Upper lobe of left lung (tissue), 6 donors: ENCODE measurements around the gene FLT1. TPM values are rescaled to one million over a fixed set of nuclear protein-coding genes. Genes with fewer than 3 reads are reported as not detected.

Experiments
- ATAC-seq, 2 donors: fragments of 200-7000 bp; cut with Tn5 transposase; one replicate each; pipeline ENCODE4 v1.9.1; 2022; ENCODE audit warnings: mild to moderate bottlenecking in 2 of 2, moderate library complexity in 2 of 2; ENCODE audit not compliant: low FRiP score in 2 of 2
- DNase-seq, 2 donors: peaks; one replicate each; pipeline ENCODE4 v3.0.0-alpha.2; 2019 to 2020
- H3K27ac ChIP-seq, 4 donors: fragments of 200-600 bp; sonication (generic); one replicate each; pipeline ENCODE4 v1.5.1; 2016 to 2019
- H3K27me3 ChIP-seq, 4 donors: fragments of 200-600 bp; sonication (generic); one replicate each; pipeline ENCODE4 v1.5.1; 2017 to 2019
- H3K36me3 ChIP-seq, 4 donors: fragments of 200-600 bp; sonication (generic); one replicate each; pipeline ENCODE4 v1.5.1; 2016 to 2019
- H3K4me1 ChIP-seq, 4 donors: fragments of 200-600 bp; sonication (generic); one replicate each; pipeline ENCODE4 v1.5.1; 2018 to 2019
- H3K4me3 ChIP-seq, 4 donors: fragments of 200-600 bp; sonication (generic); one replicate each; pipeline ENCODE4 v1.5.1; 2017 to 2019; ENCODE audit warnings: mild to moderate bottlenecking in 2 of 4, moderate library complexity in 1 of 4
- H3K9me3 ChIP-seq, 4 donors: fragments of 200-600 bp; sonication (generic); one replicate each; pipeline ENCODE4 v1.5.1; 2018 to 2019
- CTCF ChIP-seq, 6 experiments: fragments of 450-650 bp in 4 of 6; fragments of 200-600 bp in 2 of 6; sonication (generic) in 2 of 6; IDR thresholded peaks; one replicate each; pipeline ENCODE4 v1.5.1; 2016 to 2019; ENCODE audit warnings: antibody characterized with exemption in 6 of 6
- EP300 ChIP-seq, 4 donors: sonication (generic); formaldehyde crosslinking; IDR thresholded peaks; one replicate each; pipeline ENCODE4 v1.5.1; 2017; ENCODE audit warnings: antibody characterized with exemption in 4 of 4, control low read depth in 2 of 4
- POLR2A ChIP-seq, 4 donors: fragments of 450-650 bp; IDR thresholded peaks; one replicate each; pipeline ENCODE4 v1.5.1; 2016 to 2017; ENCODE audit warnings: antibody characterized with exemption in 4 of 4, mild to moderate bottlenecking in 2 of 4
- POLR2AphosphoS5 ChIP-seq, 2 donors: sonication (generic); formaldehyde crosslinking; IDR thresholded peaks; one replicate each; pipeline ENCODE4 v1.5.1; 2017; ENCODE audit warnings: antibody characterized with exemption in 2 of 2
- WGBS, 2 donors: methylation state at CpG; one replicate each; pipeline ENCODE4 v1.1.5; 2017 to 2018; 5-methylcytosine and 5-hydroxymethylcytosine counted together
- total RNA-seq, 6 donors: library from RNA; depleted of rRNA in 4 of 6; stranded (reverse); fragments of >200 nt in 4 of 6; gene quantifications; one replicate each; pipeline versions ENCODE4 v1.1.0 to v1.2.1, GENCODE V29; 2016 to 2021
- donor health status: DM: no; HTN: no; CAD: no; lungs with moderate emphysema.
- donor health status: DM: no; HTN: yes; CAD: no; lungs with severe emphysema.

The FLT1 gene
- total RNA-seq, 6 donors from 2014 or later: 20.9 to 47.9 (median 25.5) TPM

DNA sequence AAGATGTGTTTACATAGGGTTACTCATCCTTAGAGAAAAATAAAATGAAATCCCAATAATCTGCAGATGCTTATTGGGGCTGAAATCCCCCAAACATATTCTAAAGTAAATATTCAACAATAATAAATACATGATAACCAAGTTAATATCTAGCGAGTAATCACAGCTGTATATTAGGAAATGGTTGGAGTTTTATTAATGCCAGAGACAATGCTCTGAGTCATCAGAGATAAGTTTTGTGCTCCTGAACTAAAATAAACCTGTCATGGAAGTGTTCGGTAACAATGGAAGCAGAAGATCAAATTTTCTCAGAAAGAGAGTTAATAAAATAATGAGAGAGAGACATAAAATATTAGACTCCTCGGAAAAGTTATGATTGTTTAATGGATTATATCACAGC, 31.4 kb downstream of the FLT1 start:
- ATAC-seq (no peak), DNase-seq (no peak)
- no peaks in the 10 kb centered on the region for H3K27me3 ChIP-seq
- 71% methylated on average over 3 of the region's 3 CpGs for WGBS, 2 donors
- H3K4me3 ChIP-seq: no peak overlapping the region
- peaks cover 0 to 8% (median 3%) of the 10 kb centered on the region in 4 donors for H3K4me1 ChIP-seq
- H3K36me3 ChIP-seq: peaks cover 0 to 28% (median 0%) of the 10 kb centered on the region in 4 donors
- no peak overlapping the region for H3K27ac ChIP-seq
- no peaks in the 10 kb centered on the region for H3K9me3 ChIP-seq
- TF ChIP-seq POLR2AphosphoS5 (IDR thresholded peaks at IDR 0.05): no peak
- TF ChIP-seq EP300 (IDR thresholded peaks at IDR 0.05): no peak
- TF ChIP-seq POLR2A (IDR thresholded peaks at IDR 0.05): no peak
- no peak for TF ChIP-seq CTCF (IDR thresholded peaks at IDR 0.05)

- H3K4me3 ChIP-seq: no peak overlapping the region
- H3K4me1 ChIP-seq: peaks cover 0 to 4% (median 0%) of the 10 kb centered on the region in 4 donors
- no peak for TF ChIP-seq POLR2A (IDR thresholded peaks at IDR 0.05)
- no peak for TF ChIP-seq CTCF (IDR thresholded peaks at IDR 0.05)
- TF ChIP-seq POLR2AphosphoS5 (IDR thresholded peaks at IDR 0.05): no peak
- TF ChIP-seq EP300 (IDR thresholded peaks at IDR 0.05): no peak
- H3K9me3 ChIP-seq: no peaks in the 10 kb centered on the region
- no peak for DNase-seq
- H3K27ac ChIP-seq: no peak overlapping the region
- no peak for ATAC-seq
- WGBS, 2 donors: 89 to 92% methylated on average over 4 of the region's 4 CpGs
- peaks cover 0 to 15% (median 0%) of the 10 kb centered on the region in 4 donors for H3K36me3 ChIP-seq
- H3K27me3 ChIP-seq: no peaks in the 10 kb centered on the region
Measured at GRCh38 chr13:28459911-28460310, 35.0 kb downstream of the FLT1 start.

DNA sequence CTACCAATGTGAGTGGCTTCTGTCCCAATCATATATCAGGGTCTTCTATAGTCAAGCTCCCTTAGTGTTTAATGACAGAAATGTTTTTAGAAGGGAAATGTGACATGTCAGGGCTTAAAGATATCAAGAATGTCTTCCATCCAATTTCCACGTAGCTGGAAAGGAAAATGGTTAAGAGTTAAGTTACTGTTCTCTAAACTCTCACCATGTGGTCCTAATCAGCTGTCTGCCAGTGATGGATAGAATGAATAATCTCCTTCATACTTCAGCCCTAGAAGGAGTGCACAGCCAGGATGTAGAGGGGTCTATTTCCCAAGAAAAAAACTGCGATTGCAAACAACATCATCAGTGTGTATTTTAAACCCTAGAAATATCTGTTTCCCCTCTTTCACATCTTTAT, 36.3 kb downstream of the FLT1 start:
- ATAC-seq (no peak), DNase-seq (no peak)
- Histone ChIP-seq H3K4me3 (no peak overlapping the region), H3K4me1 (peaks cover 0 to under 1% (median 0%) of the 10 kb centered on the region in 4 donors), H3K36me3 (peaks cover 0 to 16% (median 0%) of the 10 kb centered on the region in 4 donors), H3K27ac (no peak overlapping the region), H3K9me3 (no peaks in the 10 kb centered on the region), H3K27me3 (no peaks in the 10 kb centered on the region)
- 80 to 89% methylated on average over 2 of the region's 2 CpGs for WGBS, 2 donors
- no peak for TF ChIP-seq POLR2AphosphoS5 (IDR thresholded peaks at IDR 0.05)
- no peak for TF ChIP-seq POLR2A (IDR thresholded peaks at IDR 0.05)
- TF ChIP-seq CTCF (IDR thresholded peaks at IDR 0.05): no peak
- TF ChIP-seq EP300 (IDR thresholded peaks at IDR 0.05): no peak

- Histone ChIP-seq H3K9me3 (no peaks in the 10 kb centered on the region), H3K27ac (no peak overlapping the region), H3K4me1 (no peaks in the 10 kb centered on the region), H3K4me3 (no peak overlapping the region), H3K36me3 (peaks cover 0 to 19% (median 0%) of the 10 kb centered on the region in 4 donors), H3K27me3 (no peaks in the 10 kb centered on the region)
- TF ChIP-seq POLR2A (IDR thresholded peaks at IDR 0.05) (no peak), CTCF (IDR thresholded peaks at IDR 0.05) (no peak), POLR2AphosphoS5 (IDR thresholded peaks at IDR 0.05) (no peak), EP300 (IDR thresholded peaks at IDR 0.05) (no peak)
- DNase-seq (no peak), ATAC-seq (no peak)
- WGBS, 2 donors: 92 to 95% methylated on average over 7 of the region's 7 CpGs
Measured at GRCh38 chr13:28458051-28458450, 36.9 kb downstream of the FLT1 start.

DNA sequence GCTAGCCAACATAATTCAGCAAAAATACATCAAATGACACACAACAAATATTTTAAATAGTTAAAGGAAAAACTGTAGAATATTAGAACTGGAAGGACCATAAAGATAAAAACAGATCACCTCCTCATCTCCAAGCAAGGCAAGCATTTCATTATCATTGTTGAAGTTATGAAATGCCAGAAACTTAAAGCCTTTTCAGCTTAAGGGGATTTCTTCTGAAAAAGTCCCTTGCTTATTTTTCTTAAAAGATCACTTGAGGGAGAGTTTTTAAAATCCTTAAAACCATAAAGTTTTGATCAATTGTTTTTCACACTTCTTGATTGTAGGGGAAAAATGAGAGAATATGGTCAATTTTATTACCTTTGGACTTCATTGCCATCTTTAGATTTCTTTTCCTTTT, 37.4 kb downstream of the FLT1 start:
- TF ChIP-seq EP300 (IDR thresholded peaks at IDR 0.05) (no peak), POLR2A (IDR thresholded peaks at IDR 0.05) (no peak)
- ATAC-seq (no peak), DNase-seq (no peak)
- H3K4me3 ChIP-seq: no peak overlapping the region
- H3K27ac ChIP-seq: no peak overlapping the region
- H3K9me3 ChIP-seq: no peaks in the 10 kb centered on the region
- H3K4me1 ChIP-seq: no peaks in the 10 kb centered on the region
- no peaks in the 10 kb centered on the region for H3K27me3 ChIP-seq
- H3K36me3 ChIP-seq: peaks cover 0 to 16% (median 0%) of the 10 kb centered on the region in 4 donors
